Prostate gland (tissue), 2 donors: Measurements from ENCODE around the gene UBP1.

Experiments used
- POLR2A ChIP-seq: fragments of 450-650 bp; IDR thresholded peaks from one replicate; pipeline ENCODE4 v1.6.1; 2016; ENCODE audit warnings: antibody characterized with exemption, mild to moderate bottlenecking
- POLR2AphosphoS5 ChIP-seq: sonication (generic); formaldehyde crosslinking; IDR thresholded peaks from one replicate; pipeline ENCODE4 v1.6.1; 2017; ENCODE audit warnings: antibody characterized with exemption
- TF ChIP-seq, protein P1 (sequence below), 4 experiments: fragments of 200-600 bp in 2 of 4; fragments of 450-650 bp in 2 of 4; sonication (generic) in 2 of 4; IDR thresholded peaks; 1 replicate in 3 of 4; 2 replicates in 1 of 4; pipeline ENCODE4 v1.5.1; 2016 to 2019; ENCODE audit warnings: antibody characterized with exemption in 4 of 4, mild to moderate bottlenecking in 2 of 4, moderate library complexity in 2 of 4

- TF ChIP-seq, protein P1, sequence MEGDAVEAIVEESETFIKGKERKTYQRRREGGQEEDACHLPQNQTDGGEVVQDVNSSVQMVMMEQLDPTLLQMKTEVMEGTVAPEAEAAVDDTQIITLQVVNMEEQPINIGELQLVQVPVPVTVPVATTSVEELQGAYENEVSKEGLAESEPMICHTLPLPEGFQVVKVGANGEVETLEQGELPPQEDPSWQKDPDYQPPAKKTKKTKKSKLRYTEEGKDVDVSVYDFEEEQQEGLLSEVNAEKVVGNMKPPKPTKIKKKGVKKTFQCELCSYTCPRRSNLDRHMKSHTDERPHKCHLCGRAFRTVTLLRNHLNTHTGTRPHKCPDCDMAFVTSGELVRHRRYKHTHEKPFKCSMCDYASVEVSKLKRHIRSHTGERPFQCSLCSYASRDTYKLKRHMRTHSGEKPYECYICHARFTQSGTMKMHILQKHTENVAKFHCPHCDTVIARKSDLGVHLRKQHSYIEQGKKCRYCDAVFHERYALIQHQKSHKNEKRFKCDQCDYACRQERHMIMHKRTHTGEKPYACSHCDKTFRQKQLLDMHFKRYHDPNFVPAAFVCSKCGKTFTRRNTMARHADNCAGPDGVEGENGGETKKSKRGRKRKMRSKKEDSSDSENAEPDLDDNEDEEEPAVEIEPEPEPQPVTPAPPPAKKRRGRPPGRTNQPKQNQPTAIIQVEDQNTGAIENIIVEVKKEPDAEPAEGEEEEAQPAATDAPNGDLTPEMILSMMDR (IDR thresholded peaks at IDR 0.05) = no peak
- TF ChIP-seq POLR2A (no peak), POLR2AphosphoS5 (no peak)
Observed at GRCh38 chr3:33467786-33468185, 27.6 kb upstream of the UBP1 start.
